HG03354 (cell line): ENCODE results near the gene SEMA6D.

Experiments
- ATAC-seq: cut with Tn5 transposase; IDR thresholded peaks from one replicate; pipeline ENCODE4 v1.9.1; 2021; ENCODE audit warnings: mild to moderate bottlenecking; ENCODE audit not compliant: unreplicated experiment, poor library complexity, severe bottlenecking

The SEMA6D gene

DNA sequence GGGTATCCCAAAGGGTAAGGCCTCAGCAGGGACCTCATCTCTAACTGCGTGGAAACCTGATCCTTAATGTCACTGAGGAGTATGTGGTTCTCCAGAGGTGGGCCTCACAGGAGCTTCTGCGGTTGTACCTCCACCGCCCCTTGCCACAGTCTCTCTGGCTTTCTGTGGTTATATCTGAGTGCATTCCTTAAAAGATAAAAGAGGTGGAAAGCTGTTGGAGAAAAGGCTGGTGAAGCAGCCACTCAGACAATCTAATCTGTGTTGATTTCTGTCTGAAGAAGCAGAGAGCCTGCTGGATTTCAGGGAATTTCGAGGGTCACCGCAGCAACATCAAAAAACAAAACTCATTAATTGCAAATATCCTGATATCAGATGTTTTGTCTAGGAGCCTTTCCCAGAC lies 51.4 kb downstream of the SEMA6D start:
- ATAC-seq = no peak

DNA sequence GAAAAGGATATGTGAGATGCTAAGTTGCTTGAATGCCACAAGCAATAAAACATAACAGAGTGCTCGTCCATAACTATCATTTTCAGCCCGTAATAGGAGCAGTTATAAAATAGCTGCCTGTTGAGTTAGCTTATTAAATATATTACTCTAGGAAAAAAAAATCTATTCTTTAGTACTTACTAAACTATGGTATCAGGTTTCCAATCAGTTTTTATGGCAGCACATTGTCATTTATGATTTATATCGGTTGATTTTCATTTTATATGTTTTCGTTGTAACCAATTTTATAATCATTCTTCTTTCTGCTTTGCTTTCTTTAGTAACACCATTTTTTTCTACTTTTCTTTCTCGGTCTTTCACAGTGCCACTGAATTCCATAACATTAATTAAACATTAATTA lies 51.9 kb downstream of the SEMA6D start:
- ATAC-seq = no peak

DNA sequence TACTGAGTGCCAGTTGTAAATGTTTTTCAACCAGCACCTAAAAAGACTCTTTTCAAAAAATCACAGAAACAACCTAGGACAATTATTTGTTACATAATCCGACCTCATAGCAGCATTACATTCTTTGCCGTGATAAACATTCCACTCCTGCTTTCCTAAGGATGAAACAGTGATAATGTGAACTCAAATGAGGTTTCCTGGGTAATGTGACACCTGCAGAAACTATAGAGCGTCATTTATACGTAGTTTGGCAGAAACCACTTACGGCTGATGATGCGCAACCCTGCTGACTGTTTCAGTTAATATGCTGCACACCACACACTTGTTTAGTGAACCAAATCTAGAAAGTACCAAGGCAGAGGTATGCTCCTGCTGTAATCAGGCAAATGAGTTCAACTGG lies 55.8 kb downstream of the SEMA6D start:
- ATAC-seq = no peak

DNA sequence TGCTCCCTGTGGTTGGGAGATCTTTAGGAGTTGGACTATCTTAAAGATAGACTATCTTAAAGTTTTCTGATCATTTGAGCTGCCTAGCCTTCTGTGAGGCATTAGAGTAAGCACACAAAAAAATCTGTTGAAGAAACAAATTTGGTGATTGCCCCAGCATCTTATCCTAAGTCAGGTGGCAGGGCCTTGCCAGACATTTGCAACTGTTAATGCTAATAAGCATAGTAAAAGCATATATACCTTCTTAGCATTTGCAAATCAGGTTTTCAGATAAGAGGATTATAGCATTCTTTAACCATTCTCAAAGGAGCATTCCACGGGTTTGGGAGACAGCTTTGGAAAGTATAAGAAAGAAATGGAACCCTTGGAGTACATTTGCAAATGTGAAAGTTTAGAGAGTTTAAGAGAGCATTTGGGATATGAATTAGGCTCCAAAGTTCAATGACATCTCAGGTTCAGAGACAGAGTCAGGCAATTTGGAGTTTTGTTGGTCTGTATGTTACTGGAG lies 61.0 kb downstream of the SEMA6D start:
- no peak for ATAC-seq

DNA sequence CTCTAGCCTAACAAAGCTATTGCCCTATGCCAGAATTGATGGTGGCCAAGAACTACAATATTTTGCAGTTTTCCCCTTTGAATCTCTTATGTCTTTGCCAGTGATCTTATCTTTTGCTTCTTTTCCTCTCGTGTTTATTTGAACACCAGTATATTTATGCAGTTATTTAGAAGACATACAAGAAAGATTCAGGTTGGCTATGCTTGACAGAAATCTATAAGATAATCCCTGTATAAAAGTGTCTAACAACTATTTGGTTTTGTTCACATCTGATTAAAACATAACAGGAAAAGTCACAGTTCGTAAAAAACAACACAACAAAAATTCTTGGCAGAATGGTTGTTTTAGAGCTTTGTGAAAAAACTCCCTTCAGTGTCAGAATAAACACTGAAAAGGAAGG lies 63.7 kb downstream of the SEMA6D start:
- no peak for ATAC-seq

DNA sequence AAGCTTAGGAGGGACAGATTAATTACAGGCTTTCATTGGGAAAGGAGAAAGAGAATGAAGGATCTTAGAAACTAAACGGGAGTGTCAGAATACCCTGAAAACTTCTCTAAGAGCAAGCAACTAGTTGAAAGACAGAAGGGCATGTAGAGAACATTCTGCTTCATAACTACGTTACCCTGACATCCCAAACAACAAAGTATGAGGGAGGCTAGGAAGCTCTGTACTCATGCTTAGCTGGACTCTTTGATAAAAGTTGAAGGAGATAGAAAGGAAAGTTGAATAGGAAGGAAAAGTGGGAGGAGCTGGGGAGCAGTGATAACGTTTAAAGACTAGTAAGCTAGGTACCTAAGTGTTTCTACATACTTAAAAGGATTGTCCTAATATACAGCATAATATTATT lies 64.2 kb downstream of the SEMA6D start:
- no peak for ATAC-seq

DNA sequence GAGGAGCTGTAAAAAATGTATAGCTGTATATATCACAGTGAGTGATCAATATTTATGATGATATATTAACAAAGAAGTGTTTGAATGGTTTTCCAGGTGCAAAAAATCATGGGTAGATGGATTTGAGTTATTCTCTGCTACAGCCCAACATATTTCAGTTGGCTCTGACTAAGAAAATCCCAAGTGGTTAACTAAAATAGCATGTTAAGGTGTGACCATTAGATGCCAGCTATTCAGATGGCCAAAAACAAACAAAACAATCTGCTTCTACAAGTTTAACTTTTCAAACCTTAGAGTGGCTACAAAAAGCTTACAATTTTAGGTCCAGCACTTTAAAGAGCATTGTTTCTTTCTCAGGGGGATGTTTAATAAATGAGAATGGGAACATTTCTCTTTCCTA lies 67.5 kb downstream of the SEMA6D start:
- ATAC-seq = no peak

DNA sequence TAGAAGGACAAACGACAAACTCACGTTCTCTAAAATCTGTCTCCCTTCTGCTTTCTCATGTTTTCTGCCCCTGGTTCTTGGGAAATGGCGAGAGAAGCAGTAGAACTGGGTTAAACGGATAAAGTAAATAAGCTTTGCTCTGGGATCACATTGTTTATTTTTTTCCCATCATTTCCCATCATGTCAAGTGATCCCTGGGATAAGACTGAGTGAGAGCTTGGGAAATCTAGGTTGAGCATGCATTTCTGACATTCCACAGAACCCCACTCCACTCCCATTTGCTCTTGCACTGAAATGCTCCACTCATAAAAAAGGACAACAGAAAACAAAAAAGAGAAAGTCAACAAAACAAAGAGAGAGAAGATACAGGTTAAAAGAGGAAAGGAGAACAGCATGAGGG lies 69.1 kb downstream of the SEMA6D start:
- ATAC-seq = no peak

DNA sequence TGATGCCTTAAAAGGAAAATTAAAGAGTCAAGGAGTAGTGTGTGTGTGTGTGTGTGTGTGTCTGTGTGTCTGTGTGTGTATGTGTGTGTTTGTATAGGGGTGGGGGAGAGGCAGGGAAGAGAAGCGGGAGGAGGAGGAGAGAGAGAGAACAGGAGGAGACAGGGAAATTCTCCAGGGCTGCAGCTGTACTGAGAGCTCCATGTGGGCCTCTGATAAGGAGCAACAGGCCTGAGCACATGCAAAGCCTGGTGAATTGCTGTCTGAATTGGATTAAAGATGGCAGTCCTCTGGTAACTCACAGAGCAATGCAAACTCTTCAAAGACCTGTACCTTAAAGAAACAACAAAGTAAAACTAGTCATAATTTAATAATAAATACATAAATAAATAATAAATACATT lies 70.6 kb downstream of the SEMA6D start:
- no peak for ATAC-seq

DNA sequence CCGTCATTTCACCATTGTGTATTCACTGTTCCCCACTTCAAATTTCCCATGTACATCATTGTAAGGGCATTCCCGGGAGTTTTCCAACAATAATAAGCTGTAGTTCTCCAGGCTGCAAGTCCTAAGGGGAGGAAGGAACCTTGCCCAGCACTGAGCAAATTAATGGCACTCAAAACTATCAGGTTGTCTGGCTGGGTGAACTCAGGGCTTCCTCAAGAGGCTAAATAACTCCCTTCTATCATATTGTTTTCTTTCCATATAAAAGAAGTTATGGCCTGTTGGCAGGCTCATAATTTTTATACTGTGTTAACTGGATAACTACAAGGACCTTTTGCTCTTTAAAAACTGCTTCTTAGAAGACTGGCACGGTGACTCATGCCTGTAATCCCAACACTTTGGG lies 71.4 kb downstream of the SEMA6D start:
- ATAC-seq = no peak

DNA sequence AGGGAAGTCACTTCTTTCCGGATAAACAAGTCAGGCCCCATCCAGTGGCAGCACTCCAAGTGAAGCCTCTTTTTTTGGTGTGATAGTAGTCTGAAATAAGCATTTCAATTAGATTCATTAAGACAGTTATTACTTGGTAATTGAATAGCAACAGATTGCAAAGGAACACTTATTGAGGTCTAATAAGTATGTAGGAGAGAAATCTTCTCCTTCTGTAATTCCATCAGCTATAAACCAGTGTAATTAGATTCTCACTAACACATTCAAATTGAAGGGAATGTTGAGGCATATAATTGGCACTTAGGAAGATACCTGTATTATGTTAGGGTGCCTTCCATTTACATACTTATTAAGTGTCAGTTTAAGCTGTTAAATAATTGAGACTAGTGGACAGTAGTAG lies 73.9 kb downstream of the SEMA6D start:
- ATAC-seq = no peak

DNA sequence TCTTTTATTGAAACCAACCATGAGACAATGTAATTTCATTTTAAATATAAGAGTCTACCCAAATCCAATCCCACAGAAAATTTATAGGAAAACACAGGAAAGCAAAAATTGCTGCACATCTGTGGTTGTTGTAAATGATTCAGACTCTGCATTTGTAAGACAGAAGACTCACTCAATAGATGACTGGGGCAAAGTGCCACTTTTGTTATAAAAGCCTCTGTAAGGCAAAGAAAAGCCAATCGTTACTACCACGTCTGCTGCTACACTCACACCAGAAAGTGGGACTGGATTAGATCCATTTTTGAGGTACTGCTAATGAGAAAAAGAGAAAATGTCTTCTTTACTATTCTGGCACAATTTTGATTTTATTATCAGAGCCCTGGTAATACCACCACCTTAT lies 74.9 kb downstream of the SEMA6D start:
- no peak for ATAC-seq

DNA sequence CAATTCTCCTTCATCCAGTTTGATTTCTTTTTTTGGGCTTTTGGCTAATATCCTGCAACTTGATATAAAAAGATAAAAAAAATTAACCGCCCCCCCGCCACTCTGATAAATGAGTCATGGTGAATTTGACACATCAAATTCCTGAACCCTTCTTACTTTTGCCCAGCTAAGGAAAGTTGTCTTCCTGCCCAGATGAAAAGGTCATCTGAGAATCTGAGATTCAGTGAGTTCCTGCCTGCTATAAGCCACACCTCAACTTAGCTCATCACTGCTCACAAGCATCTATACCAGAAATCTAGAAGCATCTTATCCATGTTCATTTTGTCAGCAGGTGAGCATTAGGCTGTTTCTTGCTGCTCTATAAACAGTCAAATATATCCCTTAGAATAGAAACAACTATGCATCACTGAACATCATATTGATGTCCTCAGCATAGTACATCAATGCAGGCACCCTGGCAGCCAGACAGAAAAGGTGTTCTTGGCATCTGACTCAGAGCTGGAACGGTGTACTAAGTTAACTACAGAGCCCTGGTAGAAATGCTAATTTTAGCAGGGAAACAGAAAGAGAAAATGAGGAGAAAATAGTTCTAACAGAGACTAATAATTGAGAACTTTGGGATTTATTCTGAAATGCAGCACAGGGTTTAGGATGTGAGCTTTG lies 77.1 kb downstream of the SEMA6D start:
- no peak for ATAC-seq

DNA sequence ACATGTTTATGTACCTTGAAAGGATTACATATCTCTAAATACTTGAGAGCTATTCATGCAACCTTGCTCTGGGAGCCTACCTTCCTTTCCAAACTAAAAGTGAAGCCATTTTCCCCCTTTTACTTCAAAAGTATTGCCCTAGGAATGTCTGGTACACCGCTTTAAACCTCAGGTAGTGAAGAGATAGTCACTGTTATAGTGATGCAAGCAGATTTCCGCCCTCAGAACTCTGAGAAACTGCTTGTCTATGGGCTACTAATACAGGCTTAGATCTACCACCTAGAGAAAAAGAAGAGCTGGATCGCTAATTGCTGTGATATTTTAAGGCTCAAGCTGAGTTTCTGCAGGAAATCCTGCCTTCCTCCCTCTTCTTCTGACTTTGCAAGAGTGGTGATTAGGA lies 78.6 kb downstream of the SEMA6D start:
- no peak for ATAC-seq

DNA sequence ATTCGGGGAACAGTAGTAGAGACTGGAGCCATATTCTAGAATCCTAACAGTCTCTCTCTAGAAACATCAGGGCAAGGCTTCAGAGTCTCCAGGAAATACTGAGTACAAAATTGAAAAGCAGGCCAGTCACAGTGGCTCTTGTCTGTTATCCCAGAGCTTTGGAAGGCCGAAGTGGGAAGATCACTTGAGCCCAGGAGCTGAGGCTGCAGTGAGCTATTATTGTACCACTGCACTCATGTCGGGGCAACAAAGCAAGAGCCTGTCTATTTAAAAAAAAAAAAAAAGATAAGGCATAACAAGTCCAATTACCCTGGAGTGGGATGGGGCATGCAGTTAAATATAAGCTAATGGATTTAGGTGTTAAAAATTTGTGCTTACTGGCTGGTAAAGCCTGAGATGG lies 79.0 kb downstream of the SEMA6D start:
- ATAC-seq = no peak

DNA sequence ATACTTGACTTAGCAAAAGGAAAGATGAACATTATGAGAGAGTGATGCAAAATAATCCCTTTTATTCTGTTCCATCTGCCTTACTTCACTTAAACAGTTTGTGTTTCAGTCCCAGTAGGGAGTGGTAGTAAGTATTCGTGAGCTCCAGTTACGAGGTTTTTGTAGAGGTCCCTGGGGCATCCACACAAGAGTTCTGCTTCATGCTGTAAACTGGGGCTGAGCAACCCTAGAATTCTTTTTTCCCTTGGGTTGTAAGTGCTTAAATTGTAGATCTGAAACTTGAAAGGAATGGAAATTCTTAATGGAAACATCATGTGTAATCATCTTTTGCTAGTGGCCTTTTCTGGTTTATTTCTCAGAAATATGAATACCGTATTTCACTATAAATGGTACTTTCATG lies 79.5 kb downstream of the SEMA6D start:
- no peak for ATAC-seq

DNA sequence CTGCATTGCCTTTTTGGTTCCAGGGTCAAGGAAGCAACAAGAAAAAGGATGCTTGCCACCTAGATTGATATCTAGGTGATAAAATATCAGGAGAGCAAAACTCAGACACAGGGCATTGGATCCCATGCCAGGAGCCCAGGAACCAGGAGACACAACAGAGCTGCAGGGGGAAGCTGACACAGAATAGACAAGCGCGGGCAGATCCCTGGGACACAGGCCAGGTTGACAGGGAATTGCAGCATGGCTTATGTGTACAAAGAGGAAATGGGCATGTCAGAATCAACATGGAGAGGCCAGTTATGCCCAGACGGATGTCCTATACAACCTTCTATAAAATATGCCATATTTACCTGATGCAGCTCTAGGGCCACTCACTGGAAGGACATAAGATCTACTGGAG lies 84.2 kb downstream of the SEMA6D start:
- no peak for ATAC-seq

DNA sequence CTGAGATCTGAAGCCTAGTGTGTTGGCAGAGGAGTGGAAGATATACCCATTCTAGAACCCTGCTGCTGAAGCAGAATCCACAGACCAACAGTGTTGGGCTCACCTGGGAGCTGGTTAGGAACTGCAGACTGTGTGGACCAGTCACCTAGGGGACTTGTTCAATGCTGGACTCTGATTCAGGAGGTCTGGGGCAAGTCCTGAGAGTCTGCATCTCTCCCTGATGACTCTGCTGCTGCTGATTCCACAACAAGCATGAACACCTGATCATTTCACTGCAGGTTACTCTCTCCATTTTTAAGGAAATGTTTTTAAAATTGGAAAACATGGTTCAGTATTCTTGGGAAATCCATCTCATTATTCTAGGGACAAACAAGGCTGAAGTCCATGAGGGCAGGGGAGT lies 84.9 kb downstream of the SEMA6D start:
- ATAC-seq = no peak

DNA sequence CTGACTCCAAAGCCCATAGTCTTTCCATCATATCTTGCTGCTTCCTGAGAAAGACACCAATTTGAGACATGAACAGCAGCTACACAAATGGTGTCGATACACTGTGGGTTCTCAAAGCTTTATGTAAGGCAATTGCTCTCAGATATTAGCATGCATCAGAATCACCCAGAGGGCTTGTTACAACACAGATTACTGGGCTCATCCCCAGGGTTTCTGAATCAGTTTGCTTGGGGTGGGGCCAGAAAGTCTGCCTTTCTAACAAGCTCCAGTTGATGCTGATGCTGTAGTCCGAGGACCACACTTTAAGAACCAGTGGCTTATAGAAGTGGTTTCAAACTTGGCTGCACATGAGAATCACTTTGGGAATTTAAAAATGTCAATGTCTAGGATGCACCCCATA lies 86.5 kb downstream of the SEMA6D start:
- ATAC-seq = no peak

DNA sequence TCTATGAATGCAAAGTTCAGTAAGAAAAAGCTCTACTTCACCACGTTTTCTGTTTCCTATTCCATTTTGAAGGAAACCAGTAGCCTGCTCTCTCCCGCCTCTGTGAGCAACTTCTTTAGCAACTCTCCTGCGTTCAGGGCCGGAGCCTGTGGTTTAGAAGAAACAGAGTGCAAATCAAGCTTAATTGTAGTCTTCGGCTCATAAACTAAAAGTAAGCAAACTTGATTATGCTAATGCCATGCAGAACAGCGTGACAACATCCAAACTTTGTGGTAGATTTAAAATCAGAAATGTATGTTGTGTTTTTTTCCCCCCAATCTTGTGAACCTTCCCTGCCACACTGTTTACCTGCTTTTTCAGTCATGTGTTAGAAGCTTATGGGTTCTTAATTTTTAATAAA lies 87.4 kb downstream of the SEMA6D start:
- ATAC-seq = no peak

DNA sequence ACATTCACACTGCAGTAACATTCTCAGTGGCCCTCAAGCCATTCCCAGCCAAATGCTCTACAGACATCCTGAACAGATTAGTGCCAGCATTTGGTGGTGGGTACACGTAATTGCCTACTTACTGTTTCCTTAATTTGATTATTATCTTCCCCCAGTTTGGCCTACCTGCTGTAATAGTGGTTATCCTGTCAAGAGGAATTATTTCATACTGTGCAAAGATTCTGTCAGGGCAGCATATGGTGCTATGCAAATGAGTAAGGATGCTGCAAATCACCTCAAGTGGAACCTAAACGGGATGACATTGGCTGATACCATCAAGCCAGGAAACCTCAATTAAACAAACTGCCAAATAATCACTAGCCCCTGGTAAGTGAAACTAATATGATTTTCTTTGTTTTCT lies 88.7 kb downstream of the SEMA6D start:
- no peak for ATAC-seq

DNA sequence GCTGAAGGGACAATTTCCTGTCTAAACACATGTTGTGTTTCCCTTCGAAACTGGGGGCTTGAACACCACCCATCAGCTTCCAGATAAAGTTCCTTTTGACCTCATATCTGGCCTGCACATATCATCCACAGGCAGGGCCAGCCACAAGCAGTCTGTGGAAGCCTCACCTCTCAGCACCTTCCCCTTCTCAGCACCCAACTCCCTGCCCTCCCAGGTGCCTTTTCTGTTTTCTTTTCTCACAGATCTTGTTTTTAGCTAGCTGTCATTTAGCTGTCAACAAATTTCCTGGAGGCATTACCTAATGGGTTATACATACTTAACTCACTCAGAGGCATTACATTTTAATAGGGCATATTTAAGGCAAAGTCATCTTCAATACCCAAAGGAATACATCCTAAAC lies 93.9 kb downstream of the SEMA6D start:
- ATAC-seq = no peak
